NCI-H1694 treated with DMSO at 0.1 percent for 48 hours (cell line): Measurements from ENCODE around the gene EXO5.
"Not testable (repeated sequence)": the region's sequence is repeated elsewhere in the genome, so short reads cannot be mapped to it uniquely, and the experiment has no call there.

ENCODE experiments used
- DNase-seq: peaks from one replicate; lab custom pipeline; 2025; lab: John Stamatoyannopoulos, UW

The EXO5 gene, protein sequence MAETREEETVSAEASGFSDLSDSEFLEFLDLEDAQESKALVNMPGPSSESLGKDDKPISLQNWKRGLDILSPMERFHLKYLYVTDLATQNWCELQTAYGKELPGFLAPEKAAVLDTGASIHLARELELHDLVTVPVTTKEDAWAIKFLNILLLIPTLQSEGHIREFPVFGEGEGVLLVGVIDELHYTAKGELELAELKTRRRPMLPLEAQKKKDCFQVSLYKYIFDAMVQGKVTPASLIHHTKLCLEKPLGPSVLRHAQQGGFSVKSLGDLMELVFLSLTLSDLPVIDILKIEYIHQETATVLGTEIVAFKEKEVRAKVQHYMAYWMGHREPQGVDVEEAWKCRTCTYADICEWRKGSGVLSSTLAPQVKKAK

DNA sequence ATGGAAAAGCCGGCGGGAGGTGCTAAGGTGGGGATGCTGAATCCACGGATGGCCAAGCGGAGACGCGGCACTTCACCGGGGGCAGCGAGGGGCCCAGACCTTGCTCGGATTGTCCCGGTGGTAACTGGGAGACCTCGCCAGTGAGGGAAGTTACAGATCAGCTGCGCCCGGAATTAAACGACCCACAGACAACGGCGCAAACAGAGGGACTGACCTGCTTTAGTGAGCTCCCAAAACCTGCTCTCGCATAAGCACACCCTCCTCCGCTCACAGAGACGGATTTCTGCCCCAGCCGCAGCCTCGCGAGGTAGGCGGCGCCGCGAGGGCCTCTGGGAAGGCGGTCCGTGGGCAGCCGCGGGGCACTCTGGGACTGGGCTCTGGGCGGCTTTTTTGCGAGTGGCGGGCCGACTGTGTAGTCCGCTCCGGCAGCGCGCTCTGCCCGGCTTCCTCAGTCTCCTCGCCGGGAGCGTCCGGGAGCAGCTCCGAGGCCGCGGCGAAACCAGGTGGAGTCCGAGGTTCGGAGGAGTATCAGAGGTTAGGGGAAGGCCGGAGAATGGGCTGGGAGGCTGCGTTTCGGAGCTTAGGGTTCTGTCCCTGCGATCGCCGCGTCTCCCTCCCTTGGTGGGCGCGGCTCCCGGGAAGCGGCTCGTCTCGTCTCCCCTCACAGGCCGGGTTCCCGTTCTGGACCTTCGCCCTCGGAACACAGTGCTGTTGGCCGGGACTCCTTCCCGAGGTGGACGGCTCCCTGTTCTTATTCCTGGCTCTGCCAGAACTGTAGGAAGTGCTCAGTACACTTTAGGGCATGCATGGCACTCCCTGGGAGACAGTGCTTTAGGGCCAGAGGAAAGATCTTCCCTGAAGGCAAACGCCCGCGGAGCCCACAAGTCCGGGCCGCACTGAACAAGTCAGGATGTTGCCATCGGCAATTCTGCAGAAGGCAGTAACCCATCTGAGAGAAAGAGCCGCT, at the start of gene EXO5:
Gene EXO5, plus strand, starts transcription at position 393 of the 967 bp plus-strand sequence. CDS start 5,778 bp downstream, outside the sequence.
- DNase-seq, result peak; percentile 38

GRCh38 chr1:40462956-40463590, 45.5 kb upstream of the EXO5 start:
- DNase-seq, result no peak

GRCh38 chr1:40469327-40469726, 39.2 kb upstream of the EXO5 start:
- no peak for DNase-seq

GRCh38 chr1:40475268-40475667, 33.3 kb upstream of the EXO5 start:
- no peak for DNase-seq

GRCh38 chr1:40476924-40477677, 31.5 kb upstream of the EXO5 start, which contains the start of gene ZFP69:
TSS of gene ZFP69 (plus strand) at chr1:40477290. CDS start at chr1:40479362, 2,072 bp downstream.
- DNase-seq, result peak; percentile 30

GRCh38 chr1:40477678-40478053, 30.9 kb upstream of the EXO5 start:
- no peak for DNase-seq

- DNase-seq, result no peak
Measured at GRCh38 chr1:40478276-40478675, 30.3 kb upstream of the EXO5 start.

DNA sequence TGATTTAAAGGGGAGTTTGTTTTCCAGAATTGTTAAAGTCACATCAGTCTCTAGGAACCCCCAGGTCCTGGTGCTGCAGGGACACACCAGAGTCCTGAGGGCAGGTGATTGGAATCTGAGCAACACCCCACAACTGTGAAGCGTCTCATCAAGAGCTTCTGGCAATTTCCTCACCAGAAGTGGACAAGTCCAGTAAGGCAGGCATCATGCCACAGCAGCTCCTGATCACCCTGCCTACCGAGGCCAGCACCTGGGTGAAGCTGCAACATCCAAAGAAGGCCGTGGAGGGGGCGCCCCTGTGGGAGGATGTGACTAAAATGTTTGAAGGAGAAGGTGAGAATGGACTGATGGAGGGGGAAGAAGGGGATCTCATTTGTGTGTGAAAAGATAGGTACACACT, 29.4 kb upstream of the EXO5 start:
- DNase-seq, result no peak

GRCh38 chr1:40495315-40495903, 13.2 kb upstream of the EXO5 start:
- DNase-seq, result no peak

DNA sequence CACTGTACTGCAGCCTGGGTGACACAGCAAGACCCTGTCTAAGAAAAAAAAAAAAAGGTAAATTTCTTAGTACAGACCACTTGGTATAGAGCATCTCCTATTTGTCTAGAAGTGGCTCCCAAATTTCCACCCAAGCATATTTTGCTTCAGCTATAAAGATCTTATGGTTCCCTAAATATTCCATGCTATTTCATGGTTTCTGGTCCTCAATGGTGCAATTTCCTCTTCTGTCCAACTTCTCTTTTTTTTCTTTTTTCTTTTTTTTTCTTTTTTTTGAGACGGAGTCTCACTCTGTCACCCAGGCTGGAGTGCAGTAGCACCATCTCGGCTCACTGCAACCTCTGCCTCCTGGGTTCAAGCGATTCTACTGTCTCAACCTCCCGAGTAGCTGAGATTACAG, 5.9 kb upstream of the EXO5 start:
- DNase-seq, result not testable (repeated sequence)

- DNase-seq, result no peak
Measured at GRCh38 chr1:40507973-40508372, 594 bp upstream of the EXO5 start.

- DNase-seq, result no peak
Measured at GRCh38 chr1:40519517-40519916, 10.9 kb downstream of the EXO5 start.

GRCh38 chr1:40530735-40531380, 22.3 kb downstream of the EXO5 start:
- DNase-seq, result peak; percentile 20

DNA sequence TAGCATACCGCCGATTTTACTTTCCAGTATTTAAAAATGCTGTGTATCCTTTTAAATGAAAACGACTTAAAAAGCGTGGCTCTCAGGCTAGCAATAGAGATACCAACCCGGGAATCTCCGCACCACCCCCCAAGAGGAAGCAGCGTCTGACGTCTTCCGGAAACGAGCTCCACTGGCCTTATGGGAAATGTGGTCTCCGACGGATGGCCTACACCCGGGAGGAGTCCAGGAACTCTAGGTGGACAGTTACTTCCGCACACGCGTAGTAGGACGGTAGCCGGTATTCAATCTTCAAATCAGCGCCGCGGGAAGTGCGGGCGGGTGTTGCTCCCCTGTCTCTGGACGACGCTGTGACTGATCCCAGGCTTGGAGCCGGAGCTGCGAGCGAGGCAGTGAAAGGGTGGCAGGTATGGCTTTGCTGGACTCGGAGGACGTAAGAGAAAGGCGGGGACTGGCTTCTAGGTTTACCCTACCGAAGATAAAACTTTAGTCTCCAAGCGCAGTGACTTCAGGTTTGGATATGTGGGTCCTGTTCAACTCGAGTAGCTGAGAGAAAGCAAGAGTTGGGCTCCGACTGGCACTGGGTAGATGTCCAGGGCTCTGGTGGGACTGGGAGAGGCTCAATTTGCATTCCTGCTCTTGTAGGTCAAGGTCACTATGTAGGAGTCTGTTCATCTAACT, 23.0 kb downstream of the EXO5 start, which contains the start of gene ZNF684:
Gene ZNF684, plus strand, starts transcription at position 257 of the 681 bp plus-strand sequence. CDS start 1,530 bp downstream, outside the sequence.
- peak; percentile 91 for DNase-seq

- no peak for DNase-seq
Measured at GRCh38 chr1:40532062-40532389, 23.5 kb downstream of the EXO5 start.

DNA sequence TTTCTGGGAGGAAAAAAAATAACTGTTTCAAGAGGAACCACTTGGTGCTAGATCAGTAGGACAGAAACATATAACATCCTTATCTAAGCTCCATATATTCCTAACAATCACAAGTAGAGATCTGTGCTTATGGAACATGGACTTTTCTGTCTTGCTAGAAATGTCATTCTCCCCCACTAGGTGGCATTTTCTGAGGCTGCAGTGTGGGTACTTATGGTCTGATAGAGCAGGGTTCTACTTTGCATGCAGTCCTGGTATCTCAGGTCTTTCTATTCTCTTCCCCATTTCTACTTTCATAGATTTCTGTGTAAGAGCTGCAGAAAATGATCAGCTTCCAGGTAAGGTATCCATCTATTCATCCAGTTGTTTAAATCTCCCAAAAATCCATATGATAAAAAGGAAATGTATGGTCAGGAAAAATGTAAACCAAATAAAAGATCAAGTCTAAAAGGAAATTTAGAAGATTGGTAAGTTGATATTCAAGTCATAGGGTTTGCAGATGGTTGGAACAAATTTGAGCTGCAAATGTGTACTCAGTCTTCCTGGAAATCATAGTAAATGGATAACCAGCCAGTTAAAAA, 24.4 kb downstream of the EXO5 start:
- peak; percentile 22 for DNase-seq

GRCh38 chr1:40534589-40534988, 26.0 kb downstream of the EXO5 start:
- no peak for DNase-seq

DNA sequence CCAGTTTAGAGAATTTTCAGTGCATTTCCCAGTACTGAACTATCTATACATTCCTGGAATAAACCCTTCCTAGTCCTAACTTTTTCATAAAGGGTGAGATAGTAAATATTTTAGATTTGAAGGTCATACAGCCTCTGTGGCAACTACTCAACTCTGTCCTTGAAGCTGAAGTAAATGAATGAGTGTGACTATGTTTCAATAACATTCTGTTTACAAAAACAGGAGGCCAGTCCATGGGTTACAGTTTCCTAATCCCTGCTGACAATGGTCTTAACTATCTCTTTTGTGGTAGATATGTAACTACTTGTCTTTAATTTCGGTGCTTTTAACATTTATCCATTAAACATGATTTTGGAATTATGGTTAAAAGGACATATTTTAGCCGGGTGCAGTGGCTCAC, 27.2 kb downstream of the EXO5 start:
- DNase-seq, result no peak

DNA sequence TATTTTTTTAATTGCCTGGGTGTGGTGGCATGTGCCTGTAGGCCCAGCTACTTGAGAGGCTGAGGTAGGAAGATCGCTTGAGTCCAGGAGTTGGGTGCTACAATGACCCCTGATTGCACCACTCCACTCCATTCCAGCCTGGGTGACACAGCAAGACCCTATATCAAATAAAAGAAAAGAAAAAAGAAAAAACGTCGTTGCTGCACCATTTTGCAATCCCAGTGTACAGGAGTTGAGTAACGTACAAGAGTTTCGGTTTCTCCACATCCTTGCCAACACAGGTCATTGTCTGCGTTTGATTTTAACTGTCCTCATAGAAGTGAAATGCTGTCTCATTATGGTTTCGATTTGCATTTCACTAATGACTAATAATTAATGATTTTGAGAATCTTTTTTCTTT, 30.8 kb downstream of the EXO5 start:
- no peak for DNase-seq

GRCh38 chr1:40546957-40547356, 38.4 kb downstream of the EXO5 start:
- no peak for DNase-seq
